Measurements from ENCODE around the gene SLC6A18.
"Not testable (repeated sequence)": the region's sequence is repeated elsewhere in the genome, so short reads cannot be mapped to it uniquely, and the experiment has no call there.

Gene SLC6A18

GRCh38 chr5:1216918-1217295, 8.3 kb upstream of the SLC6A18 start:
- no peak for DNase-seq

- no peak for DNase-seq
Measured at GRCh38 chr5:1217596-1218206, 7.5 kb upstream of the SLC6A18 start.

- DNase-seq = no peak
Measured at GRCh38 chr5:1218351-1219080, 6.7 kb upstream of the SLC6A18 start.

- DNase-seq = no peak
Measured at GRCh38 chr5:1219098-1219767, 5.9 kb upstream of the SLC6A18 start.

- DNase-seq = no peak
Measured at GRCh38 chr5:1219768-1220100, 5.4 kb upstream of the SLC6A18 start.

- no peak for DNase-seq
Measured at GRCh38 chr5:1220351-1220750, 4.8 kb upstream of the SLC6A18 start.

- DNase-seq = no peak
Measured at GRCh38 chr5:1220831-1221230, 4.3 kb upstream of the SLC6A18 start.

- DNase-seq = no peak
Measured at GRCh38 chr5:1221721-1222120, 3.5 kb upstream of the SLC6A18 start.

- DNase-seq = no peak
Measured at GRCh38 chr5:1222147-1222546, 3.0 kb upstream of the SLC6A18 start.

- DNase-seq = no peak
Measured at GRCh38 chr5:1222621-1223277, 2.4 kb upstream of the SLC6A18 start.

- no peak for DNase-seq
Measured at GRCh38 chr5:1223278-1223670, 1.9 kb upstream of the SLC6A18 start.

- DNase-seq = no peak
Measured at GRCh38 chr5:1224631-1225030, 550 bp upstream of the SLC6A18 start.

GRCh38 chr5:1226231-1226630, 1.1 kb downstream of the SLC6A18 start:
- DNase-seq = no peak

GRCh38 chr5:1226839-1227581, 1.8 kb downstream of the SLC6A18 start:
- DNase-seq = no peak

GRCh38 chr5:1227667-1228066, 2.5 kb downstream of the SLC6A18 start:
- no peak for DNase-seq

- DNase-seq = no peak
Measured at GRCh38 chr5:1228120-1228519, 2.9 kb downstream of the SLC6A18 start.

GRCh38 chr5:1229023-1229422, 3.8 kb downstream of the SLC6A18 start:
- DNase-seq = not testable (repeated sequence)

- DNase-seq = no peak
Measured at GRCh38 chr5:1229822-1230221, 4.6 kb downstream of the SLC6A18 start.

GRCh38 chr5:1230551-1230950, 5.4 kb downstream of the SLC6A18 start:
- no peak for DNase-seq

- DNase-seq = no peak
Measured at GRCh38 chr5:1231354-1231905, 6.2 kb downstream of the SLC6A18 start.

- no peak for DNase-seq
Measured at GRCh38 chr5:1232780-1233179, 7.6 kb downstream of the SLC6A18 start.

- no peak for DNase-seq
Measured at GRCh38 chr5:1235379-1235778, 10.2 kb downstream of the SLC6A18 start.

GRCh38 chr5:1235838-1236237, 10.7 kb downstream of the SLC6A18 start:
- no peak for DNase-seq

Measured in CD4-positive, alpha-beta T cell treated with Interleukin-15 for 1 hour (primary cell).